Measurements from ENCODE around the gene LRIG2.

The LRIG2 gene

GRCh38 chr1:113141650-113142473, 68.9 kb downstream of the LRIG2 start:
- no peak overlapping the region for H3K4ac ChIP-seq (ENCODE audit: low read depth in 1 of 2, low read length in 2 of 2)
- no peak overlapping the region for H2BK15ac ChIP-seq (ENCODE audit: low read depth, poor library complexity, severe bottlenecking)
- peak overlapping the region in 1 of 2 experiments; percentile 43 for H3K4me3 ChIP-seq (ENCODE audit: insufficient read depth in 1 of 2, low read depth in 1 of 2, low read length in 2 of 2)
- H3K79me1 ChIP-seq (replicated peaks; ENCODE audit: low read length, poor library complexity, severe bottlenecking): no peaks in the 10 kb centered on the region
- no peak overlapping the region for H2AFZ ChIP-seq (ENCODE audit: low read depth, low read length)
- peaks cover 3% of the 10 kb centered on the region for H3K4me1 ChIP-seq (ENCODE audit: control insufficient read depth, insufficient read depth, low read depth, low read length)
- H3K9ac ChIP-seq (ENCODE audit: low read length): peak overlapping the region; percentile 77
- H3K36me3 ChIP-seq (ENCODE audit: control insufficient read depth in 1 of 2, insufficient read depth in 2 of 2, low read depth in 1 of 2, low read length in 2 of 2): no peaks in the 10 kb centered on the region
- no peak overlapping the region for H3K4me2 ChIP-seq (ENCODE audit: low read length, poor library complexity, severe bottlenecking)
- DNase-seq: peak; percentile 59
- no peak overlapping the region for H2BK120ac ChIP-seq (ENCODE audit: low read depth, low read length)
- H3K18ac ChIP-seq (ENCODE audit: low read depth in 1 of 2, low read length in 2 of 2): peak overlapping the region; percentile 37 to 68
- H3K9me3 ChIP-seq (ENCODE audit: control insufficient read depth, low read length): no peaks in the 10 kb centered on the region
- H3K27me3 ChIP-seq (ENCODE audit: control insufficient read depth in 1 of 2, insufficient read depth in 1 of 2, low read length in 2 of 2): no peaks in the 10 kb centered on the region
- no peak overlapping the region for H4K91ac ChIP-seq (ENCODE audit: low read length)
- WGBS: 76% methylated on average over 2 of the region's 4 CpGs
- H3K23ac ChIP-seq (ENCODE audit: low read length in 2 of 2): no peak overlapping the region
- no peak overlapping the region for H2BK5ac ChIP-seq (ENCODE audit: low read depth, low read length, poor library complexity, severe bottlenecking)
- peak overlapping the region; percentile 48 for H4K8ac ChIP-seq (ENCODE audit: low read length)
- no peak overlapping the region for H3K14ac ChIP-seq (ENCODE audit: low read length in 2 of 2)
- no peak overlapping the region for H2BK12ac ChIP-seq (ENCODE audit: low read length in 2 of 2)
- peak overlapping the region; percentile 39 for H2AK5ac ChIP-seq (ENCODE audit: low read length, severe bottlenecking)
- no peak overlapping the region for H3K27ac ChIP-seq (ENCODE audit: low read length, poor library complexity, severe bottlenecking)

GRCh38 chr1:113142791-113143190, 69.8 kb downstream of the LRIG2 start:
- Histone ChIP-seq H3K23ac (ENCODE audit: low read length in 2 of 2) (no peak overlapping the region), H2BK5ac (ENCODE audit: low read depth, low read length, poor library complexity, severe bottlenecking) (no peak overlapping the region), H3K18ac (ENCODE audit: low read depth in 1 of 2, low read length in 2 of 2) (no peak overlapping the region), H3K27me3 (ENCODE audit: control insufficient read depth in 1 of 2, insufficient read depth in 1 of 2, low read length in 2 of 2) (no peaks in the 10 kb centered on the region), H2AK5ac (ENCODE audit: low read length, severe bottlenecking) (no peak overlapping the region), H3K79me1 (replicated peaks; ENCODE audit: low read length, poor library complexity, severe bottlenecking) (no peaks in the 10 kb centered on the region), H3K9me3 (ENCODE audit: control insufficient read depth, low read length) (no peaks in the 10 kb centered on the region), H3K36me3 (ENCODE audit: control insufficient read depth in 1 of 2, insufficient read depth in 2 of 2, low read depth in 1 of 2, low read length in 2 of 2) (no peaks in the 10 kb centered on the region), H3K4me3 (ENCODE audit: insufficient read depth in 1 of 2, low read depth in 1 of 2, low read length in 2 of 2) (peak overlapping the region in 1 of 2 experiments; percentile 15), H2BK120ac (ENCODE audit: low read depth, low read length) (peak overlapping the region; percentile 64), H3K27ac (ENCODE audit: low read length, poor library complexity, severe bottlenecking) (no peak overlapping the region), H2BK15ac (ENCODE audit: low read depth, poor library complexity, severe bottlenecking) (no peak overlapping the region), H3K9ac (ENCODE audit: low read length) (no peak overlapping the region), H4K91ac (ENCODE audit: low read length) (no peak overlapping the region), H3K4ac (ENCODE audit: low read depth in 1 of 2, low read length in 2 of 2) (no peak overlapping the region), H2AFZ (ENCODE audit: low read depth, low read length) (no peak overlapping the region), H3K4me1 (ENCODE audit: control insufficient read depth, insufficient read depth, low read depth, low read length) (peaks cover 3% of the 10 kb centered on the region), H3K14ac (ENCODE audit: low read length in 2 of 2) (no peak overlapping the region), H3K4me2 (ENCODE audit: low read length, poor library complexity, severe bottlenecking) (no peak overlapping the region), H4K8ac (ENCODE audit: low read length) (peak overlapping the region; percentile 42), H2BK12ac (ENCODE audit: low read length in 2 of 2) (no peak overlapping the region)
- DNase-seq: no peak
- WGBS: 100% methylated on average over 1 of the region's 1 CpG

GRCh38 chr1:113146242-113147072, 73.5 kb downstream of the LRIG2 start:
- Histone ChIP-seq H2BK15ac (ENCODE audit: low read depth, poor library complexity, severe bottlenecking) (no peak overlapping the region), H2AFZ (ENCODE audit: low read depth, low read length) (peak overlapping the region; percentile 36), H4K8ac (ENCODE audit: low read length) (no peak overlapping the region), H2BK12ac (ENCODE audit: low read length in 2 of 2) (no peak overlapping the region), H3K4me2 (ENCODE audit: low read length, poor library complexity, severe bottlenecking) (no peak overlapping the region), H3K4me3 (ENCODE audit: insufficient read depth in 1 of 2, low read depth in 1 of 2, low read length in 2 of 2) (no peak overlapping the region), H3K14ac (ENCODE audit: low read length in 2 of 2) (no peak overlapping the region), H3K23ac (ENCODE audit: low read length in 2 of 2) (no peak overlapping the region), H3K9ac (ENCODE audit: low read length) (no peak overlapping the region), H3K4ac (ENCODE audit: low read depth in 1 of 2, low read length in 2 of 2) (peak overlapping the region in 1 of 2 experiments; percentile 24), H2BK120ac (ENCODE audit: low read depth, low read length) (no peak overlapping the region), H3K27me3 (ENCODE audit: control insufficient read depth in 1 of 2, insufficient read depth in 1 of 2, low read length in 2 of 2) (no peaks in the 10 kb centered on the region), H2BK5ac (ENCODE audit: low read depth, low read length, poor library complexity, severe bottlenecking) (no peak overlapping the region), H3K36me3 (ENCODE audit: control insufficient read depth in 1 of 2, insufficient read depth in 2 of 2, low read depth in 1 of 2, low read length in 2 of 2) (no peaks in the 10 kb centered on the region), H3K27ac (ENCODE audit: low read length, poor library complexity, severe bottlenecking) (no peak overlapping the region), H4K91ac (ENCODE audit: low read length) (no peak overlapping the region), H3K79me1 (replicated peaks; ENCODE audit: low read length, poor library complexity, severe bottlenecking) (no peaks in the 10 kb centered on the region), H3K4me1 (ENCODE audit: control insufficient read depth, insufficient read depth, low read depth, low read length) (no peaks in the 10 kb centered on the region), H2AK5ac (ENCODE audit: low read length, severe bottlenecking) (no peak overlapping the region), H3K18ac (ENCODE audit: low read depth in 1 of 2, low read length in 2 of 2) (peak overlapping the region in 1 of 2 experiments; percentile 46), H3K9me3 (ENCODE audit: control insufficient read depth, low read length) (no peaks in the 10 kb centered on the region)
- 82% methylated on average over 7 of the region's 7 CpGs for WGBS
- peak; percentile 73 for DNase-seq

DNA sequence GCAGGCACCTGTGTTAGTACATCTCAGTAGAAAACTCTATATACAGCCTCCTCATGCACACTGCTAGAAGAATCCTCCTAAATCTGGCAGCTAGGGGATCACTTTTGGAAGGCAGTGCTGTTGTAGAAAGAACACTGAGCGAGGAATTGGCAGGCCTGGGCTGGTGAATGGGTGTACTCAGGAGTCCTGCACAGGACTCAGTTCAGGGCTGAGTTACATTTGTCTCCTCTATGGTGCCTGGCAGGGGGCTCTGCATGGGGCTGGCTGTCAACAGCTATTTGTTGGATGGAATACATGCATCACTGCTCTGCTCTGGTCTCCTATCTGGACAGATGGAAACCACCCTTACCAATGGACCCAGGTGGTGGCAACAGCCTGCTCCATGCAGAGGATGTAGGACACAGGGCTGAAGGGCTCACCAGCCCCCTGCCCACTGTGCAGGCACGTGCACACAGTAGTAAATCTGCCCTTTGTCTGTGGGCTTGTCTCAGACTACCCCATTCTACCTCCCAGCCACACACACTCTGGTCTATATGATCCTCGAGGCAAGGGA, 74.2 kb downstream of the LRIG2 start:
- no peak for DNase-seq
- H3K4ac ChIP-seq (ENCODE audit: low read depth in 1 of 2, low read length in 2 of 2): peak overlapping the region in 1 of 2 experiments; percentile 39
- no peak overlapping the region for H4K91ac ChIP-seq (ENCODE audit: low read length)
- no peak overlapping the region for H3K18ac ChIP-seq (ENCODE audit: low read depth in 1 of 2, low read length in 2 of 2)
- H2AFZ ChIP-seq (ENCODE audit: low read depth, low read length): no peak overlapping the region
- no peaks in the 10 kb centered on the region for H3K9me3 ChIP-seq (ENCODE audit: control insufficient read depth, low read length)
- H3K4me1 ChIP-seq (ENCODE audit: control insufficient read depth, insufficient read depth, low read depth, low read length): no peaks in the 10 kb centered on the region
- no peak overlapping the region for H3K4me2 ChIP-seq (ENCODE audit: low read length, poor library complexity, severe bottlenecking)
- H3K36me3 ChIP-seq (ENCODE audit: control insufficient read depth in 1 of 2, insufficient read depth in 2 of 2, low read depth in 1 of 2, low read length in 2 of 2): no peaks in the 10 kb centered on the region
- H3K27me3 ChIP-seq (ENCODE audit: control insufficient read depth in 1 of 2, insufficient read depth in 1 of 2, low read length in 2 of 2): no peaks in the 10 kb centered on the region
- peak overlapping the region in 1 of 2 experiments; percentile 45 for H3K14ac ChIP-seq (ENCODE audit: low read length in 2 of 2)
- WGBS: 0% methylated on average over 1 of the region's 3 CpGs
- H2BK15ac ChIP-seq (ENCODE audit: low read depth, poor library complexity, severe bottlenecking): no peak overlapping the region
- H2BK5ac ChIP-seq (ENCODE audit: low read depth, low read length, poor library complexity, severe bottlenecking): no peak overlapping the region
- peak overlapping the region in 1 of 2 experiments; percentile 63 for H2BK12ac ChIP-seq (ENCODE audit: low read length in 2 of 2)
- no peak overlapping the region for H3K23ac ChIP-seq (ENCODE audit: low read length in 2 of 2)
- H3K27ac ChIP-seq (ENCODE audit: low read length, poor library complexity, severe bottlenecking): no peak overlapping the region
- no peak overlapping the region for H2BK120ac ChIP-seq (ENCODE audit: low read depth, low read length)
- no peak overlapping the region for H3K4me3 ChIP-seq (ENCODE audit: insufficient read depth in 1 of 2, low read depth in 1 of 2, low read length in 2 of 2)
- no peaks in the 10 kb centered on the region for H3K79me1 ChIP-seq (replicated peaks; ENCODE audit: low read length, poor library complexity, severe bottlenecking)
- peak overlapping the region; percentile 55 for H4K8ac ChIP-seq (ENCODE audit: low read length)
- no peak overlapping the region for H2AK5ac ChIP-seq (ENCODE audit: low read length, severe bottlenecking)
- no peak overlapping the region for H3K9ac ChIP-seq (ENCODE audit: low read length)

Measured in mesenchymal stem cell (in vitro differentiated cells and primary cell).